Activated naive CD4-positive, alpha-beta T cell treated with anti-CD3 and anti-CD28 coated beads, Interleukin-2, amount 50 U/mL, for 24 hours (primary cell): ENCODE results near the gene GFPT1.
"Not testable (repeated sequence)": the region's sequence is repeated elsewhere in the genome, so short reads cannot be mapped to it uniquely, and the experiment has no call there.

ENCODE experiments used
- H3K27ac Mint-ChIP-seq: one replicate; pipeline ENCODE4 v1.8.0; 2021; ENCODE audit warnings: mild to moderate bottlenecking, mixed read lengths
- H3K27me3 Mint-ChIP-seq: one replicate; pipeline ENCODE4 v1.8.0; 2021; ENCODE audit warnings: mixed read lengths
- H3K36me3 Mint-ChIP-seq: one replicate; pipeline ENCODE4 v1.8.0; 2021; ENCODE audit warnings: mixed read lengths
- H3K4me1 Mint-ChIP-seq: one replicate; pipeline ENCODE4 v1.8.0; 2021; ENCODE audit warnings: mixed read lengths
- H3K4me3 Mint-ChIP-seq: one replicate; pipeline ENCODE4 v1.8.0; 2021; ENCODE audit warnings: mild to moderate bottlenecking, mixed read lengths
- H3K9me3 Mint-ChIP-seq: one replicate; pipeline ENCODE4 v1.8.0; 2021; ENCODE audit warnings: mixed read lengths

GFPT1 gene

GRCh38 chr2:69368588-69368987 is 18.4 kb downstream of the GFPT1 start:
- H3K4me1 Mint-ChIP-seq = no peaks in the 10 kb centered on the region
- H3K4me3 Mint-ChIP-seq = no peak overlapping the region
- H3K27me3 Mint-ChIP-seq = no peaks in the 10 kb centered on the region
- no peaks in the 10 kb centered on the region for H3K9me3 Mint-ChIP-seq
- peaks cover 27% of the 10 kb centered on the region for H3K36me3 Mint-ChIP-seq
- no peak overlapping the region for H3K27ac Mint-ChIP-seq

GRCh38 chr2:69359371-69359770 is 27.7 kb downstream of the GFPT1 start:
- Mint-ChIP-seq H3K4me1 (no peaks in the 10 kb centered on the region), H3K36me3 (peaks cover 18% of the 10 kb centered on the region), H3K9me3 (no peaks in the 10 kb centered on the region), H3K4me3 (no peak overlapping the region), H3K27me3 (no peaks in the 10 kb centered on the region), H3K27ac (no peak overlapping the region)

DNA sequence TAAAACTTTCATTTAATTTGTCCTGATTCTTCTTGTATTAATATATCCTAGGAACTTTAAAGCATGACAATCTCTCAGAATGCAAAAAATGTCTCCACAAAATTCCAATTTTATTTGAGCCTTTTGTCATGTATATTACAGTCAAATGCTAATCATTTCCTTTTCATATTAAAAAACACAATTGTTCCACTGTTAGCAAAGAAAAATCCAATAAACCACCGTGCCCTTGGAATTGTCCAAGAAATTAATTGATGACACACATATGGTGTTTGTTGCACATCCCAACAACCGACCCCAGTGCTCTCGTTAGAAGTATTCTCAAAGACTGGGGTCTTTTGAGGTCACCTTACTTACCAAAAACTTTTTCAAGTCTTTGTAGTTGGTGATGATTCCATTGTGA is 28.1 kb downstream of the GFPT1 start:
- H3K4me1 Mint-ChIP-seq = no peaks in the 10 kb centered on the region
- H3K27me3 Mint-ChIP-seq = no peaks in the 10 kb centered on the region
- no peak overlapping the region for H3K27ac Mint-ChIP-seq
- no peak overlapping the region for H3K4me3 Mint-ChIP-seq
- H3K36me3 Mint-ChIP-seq = peaks cover 23% of the 10 kb centered on the region
- no peaks in the 10 kb centered on the region for H3K9me3 Mint-ChIP-seq

GRCh38 chr2:69356471-69356870 is 30.6 kb downstream of the GFPT1 start:
- no peaks in the 10 kb centered on the region for H3K9me3 Mint-ChIP-seq
- H3K27ac Mint-ChIP-seq = no peak overlapping the region
- no peaks in the 10 kb centered on the region for H3K4me1 Mint-ChIP-seq
- no peaks in the 10 kb centered on the region for H3K27me3 Mint-ChIP-seq
- no peak overlapping the region for H3K4me3 Mint-ChIP-seq
- peaks cover 23% of the 10 kb centered on the region for H3K36me3 Mint-ChIP-seq

DNA sequence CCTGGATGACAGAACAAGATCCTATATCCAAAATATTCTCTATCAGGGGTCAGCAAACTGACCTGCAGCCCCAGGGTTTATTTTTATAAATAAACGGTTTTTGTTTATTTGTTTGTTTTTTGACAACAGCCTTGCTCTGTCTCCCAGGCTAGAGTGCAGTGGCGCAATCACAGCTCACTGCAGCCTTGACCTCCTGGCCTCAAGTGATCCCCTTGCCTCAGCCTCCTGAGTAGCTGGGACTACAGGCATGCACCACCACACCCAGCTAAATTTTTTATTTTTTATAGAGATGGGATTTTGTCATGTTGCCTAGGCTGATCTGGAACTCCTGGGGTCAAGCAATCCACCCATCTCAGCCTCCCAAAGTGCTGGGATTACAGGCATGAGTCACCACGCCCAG is 32.1 kb downstream of the GFPT1 start:
- H3K4me1 Mint-ChIP-seq, H3K9me3 Mint-ChIP-seq, H3K27me3 Mint-ChIP-seq, H3K27ac Mint-ChIP-seq, H3K4me3 Mint-ChIP-seq: not testable (repeated sequence)
- peaks cover 22% of the 10 kb centered on the region for H3K36me3 Mint-ChIP-seq

DNA sequence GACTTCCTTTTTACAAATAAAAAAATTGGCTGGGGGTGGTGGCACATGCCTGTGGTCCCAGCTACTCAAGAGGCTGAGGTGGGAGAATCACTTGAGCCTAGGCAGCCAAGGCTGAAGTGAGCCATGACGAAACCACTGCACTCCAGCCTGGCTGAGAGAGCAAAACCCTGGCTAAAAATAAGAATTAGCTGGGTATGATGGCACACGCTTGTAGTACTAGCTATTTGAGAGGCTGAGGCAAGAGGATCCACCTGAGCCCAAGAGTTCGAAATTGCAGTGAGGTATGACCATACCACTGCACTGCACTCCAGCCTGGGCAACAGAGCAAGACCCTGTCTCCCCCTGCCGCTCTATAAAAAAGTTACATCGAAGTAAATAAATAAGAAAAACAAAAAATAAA is 33.7 kb downstream of the GFPT1 start:
- Mint-ChIP-seq H3K27me3 (no peaks in the 10 kb centered on the region), H3K27ac (no peak overlapping the region), H3K4me1 (no peaks in the 10 kb centered on the region), H3K9me3 (no peaks in the 10 kb centered on the region), H3K4me3 (no peak overlapping the region), H3K36me3 (peaks cover 30% of the 10 kb centered on the region)

- Mint-ChIP-seq H3K27me3 (no peaks in the 10 kb centered on the region), H3K4me1 (no peaks in the 10 kb centered on the region), H3K27ac (no peak overlapping the region)
These were observed 38.2 kb downstream of the GFPT1 start for GRCh38 chr2:69348781-69349180.

DNA sequence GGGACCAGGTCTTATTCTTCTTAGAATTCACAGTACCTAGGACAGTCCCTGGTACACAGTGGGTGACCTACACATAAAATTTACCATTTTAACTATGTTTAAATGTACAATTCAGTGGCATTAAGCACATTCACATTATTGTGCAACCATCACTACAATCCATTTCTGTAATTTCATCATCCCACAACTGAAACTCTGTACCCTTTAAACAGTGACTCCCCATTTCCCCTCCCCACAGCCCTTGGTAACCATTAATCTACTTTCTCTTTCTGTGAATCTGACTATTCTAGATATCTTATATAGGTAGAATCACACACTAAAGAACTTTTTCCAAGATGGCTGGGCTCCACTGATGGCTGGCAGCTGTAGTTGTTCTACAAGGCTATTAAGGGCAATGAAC is 41.6 kb downstream of the GFPT1 start:
- H3K9me3 Mint-ChIP-seq = no peaks in the 10 kb centered on the region
- H3K4me1 Mint-ChIP-seq = no peaks in the 10 kb centered on the region
- no peak overlapping the region for H3K27ac Mint-ChIP-seq
- no peaks in the 10 kb centered on the region for H3K27me3 Mint-ChIP-seq
- H3K36me3 Mint-ChIP-seq = peaks cover 26% of the 10 kb centered on the region
- no peak overlapping the region for H3K4me3 Mint-ChIP-seq

More at GRCh38 chr2:69348781-69349180, 38.2 kb downstream of the GFPT1 start:
- H3K36me3 Mint-ChIP-seq = peaks cover 21% of the 10 kb centered on the region
- no peaks in the 10 kb centered on the region for H3K9me3 Mint-ChIP-seq
- no peak overlapping the region for H3K4me3 Mint-ChIP-seq

GRCh38 chr2:69344305-69344704 is 42.7 kb downstream of the GFPT1 start:
- no peaks in the 10 kb centered on the region for H3K9me3 Mint-ChIP-seq
- H3K4me3 Mint-ChIP-seq = no peak overlapping the region
- H3K36me3 Mint-ChIP-seq = peaks cover 26% of the 10 kb centered on the region
- H3K4me1 Mint-ChIP-seq = no peaks in the 10 kb centered on the region
- no peak overlapping the region for H3K27ac Mint-ChIP-seq
- H3K27me3 Mint-ChIP-seq = no peaks in the 10 kb centered on the region

- Mint-ChIP-seq H3K27ac (no peak overlapping the region), H3K4me3 (no peak overlapping the region), H3K4me1 (no peaks in the 10 kb centered on the region), H3K27me3 (no peaks in the 10 kb centered on the region), H3K9me3 (no peaks in the 10 kb centered on the region), H3K36me3 (peaks cover 21% of the 10 kb centered on the region)
These were observed 46.8 kb downstream of the GFPT1 start for GRCh38 chr2:69340101-69340775.

GRCh38 chr2:69335311-69335710 is 51.7 kb downstream of the GFPT1 start:
- no peaks in the 10 kb centered on the region for H3K9me3 Mint-ChIP-seq
- no peak overlapping the region for H3K4me3 Mint-ChIP-seq
- peaks cover 13% of the 10 kb centered on the region for H3K36me3 Mint-ChIP-seq
- no peaks in the 10 kb centered on the region for H3K4me1 Mint-ChIP-seq
- H3K27ac Mint-ChIP-seq = no peak overlapping the region
- H3K27me3 Mint-ChIP-seq = no peaks in the 10 kb centered on the region

GRCh38 chr2:69333352-69333751 is 53.7 kb downstream of the GFPT1 start:
- no peak overlapping the region for H3K4me3 Mint-ChIP-seq
- H3K36me3 Mint-ChIP-seq = peaks cover 15% of the 10 kb centered on the region
- no peaks in the 10 kb centered on the region for H3K9me3 Mint-ChIP-seq
- H3K27ac Mint-ChIP-seq = no peak overlapping the region
- no peaks in the 10 kb centered on the region for H3K27me3 Mint-ChIP-seq
- no peaks in the 10 kb centered on the region for H3K4me1 Mint-ChIP-seq

- Mint-ChIP-seq H3K4me3 (no peak overlapping the region), H3K4me1 (no peaks in the 10 kb centered on the region), H3K36me3 (peaks cover 17% of the 10 kb centered on the region), H3K9me3 (no peaks in the 10 kb centered on the region), H3K27me3 (no peaks in the 10 kb centered on the region), H3K27ac (no peak overlapping the region)
These were observed 56.2 kb downstream of the GFPT1 start for GRCh38 chr2:69330781-69331180.

DNA sequence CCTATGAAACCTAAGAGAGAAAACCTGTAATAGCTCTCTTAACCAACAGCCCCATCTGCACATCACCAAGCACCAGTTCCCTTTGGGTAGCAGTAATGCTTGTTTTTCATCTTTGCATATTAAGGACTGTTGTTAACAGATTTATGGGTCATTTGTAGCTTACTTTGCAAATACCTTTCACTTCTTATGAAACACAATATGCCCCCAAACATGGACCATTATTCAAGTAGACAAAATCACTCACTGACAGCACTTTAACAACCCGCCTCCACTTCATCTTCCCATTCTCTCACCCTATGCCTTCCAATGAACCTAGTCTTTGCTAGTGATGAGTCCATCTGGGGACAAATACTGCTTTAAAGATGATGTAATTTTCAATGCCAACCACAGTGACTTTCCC is 64.4 kb downstream of the GFPT1 start:
- Mint-ChIP-seq H3K36me3 (peaks cover 30% of the 10 kb centered on the region), H3K4me1 (no peaks in the 10 kb centered on the region)

DNA sequence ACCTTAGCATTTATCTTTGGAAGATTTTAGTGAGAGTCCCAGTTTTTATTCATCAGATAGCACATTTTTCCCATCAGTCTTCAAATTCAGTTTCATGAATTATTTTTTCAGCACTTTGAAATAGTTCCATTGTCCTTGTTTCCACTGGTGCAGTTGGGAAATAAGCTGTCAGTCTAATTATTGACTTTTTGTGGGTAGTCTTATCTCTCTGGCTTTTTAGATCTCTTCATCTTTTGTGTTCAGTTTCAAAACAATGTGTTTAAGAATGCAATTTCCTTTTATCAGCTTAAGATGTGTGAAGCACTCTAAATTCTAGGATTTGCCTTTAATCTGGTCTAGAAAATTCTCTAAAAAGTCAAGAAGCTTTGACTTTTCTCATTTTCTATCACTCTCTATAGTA is 70.5 kb downstream of the GFPT1 start:
- peaks cover 20% of the 10 kb centered on the region for H3K36me3 Mint-ChIP-seq
- no peak overlapping the region for H3K4me3 Mint-ChIP-seq
- no peaks in the 10 kb centered on the region for H3K4me1 Mint-ChIP-seq
- no peak overlapping the region for H3K27ac Mint-ChIP-seq
- H3K9me3 Mint-ChIP-seq = peaks cover 12% of the 10 kb centered on the region
- H3K27me3 Mint-ChIP-seq = no peaks in the 10 kb centered on the region

More for the DNA sequence above, 64.4 kb downstream of the GFPT1 start:
- Mint-ChIP-seq H3K27me3 (no peaks in the 10 kb centered on the region), H3K9me3 (no peaks in the 10 kb centered on the region), H3K27ac (peak overlapping the region; percentile 20), H3K4me3 (no peak overlapping the region)

GRCh38 chr2:69315160-69315761 is 71.8 kb downstream of the GFPT1 start:
- Mint-ChIP-seq H3K27me3 (no peaks in the 10 kb centered on the region), H3K36me3 (peaks cover 16% of the 10 kb centered on the region), H3K4me3 (no peak overlapping the region), H3K4me1 (no peaks in the 10 kb centered on the region), H3K9me3 (peaks cover 12% of the 10 kb centered on the region), H3K27ac (no peak overlapping the region)

- Mint-ChIP-seq H3K27ac (no peak overlapping the region), H3K27me3 (peaks cover 2% of the 10 kb centered on the region), H3K4me1 (peaks cover 7% of the 10 kb centered on the region), H3K36me3 (peaks cover 6% of the 10 kb centered on the region), H3K4me3 (no peak overlapping the region), H3K9me3 (peaks cover 3% of the 10 kb centered on the region)
These were observed 76.0 kb downstream of the GFPT1 start for GRCh38 chr2:69311024-69311416.
